CD4-positive, alpha-beta T cell treated with Interleukin-1 beta for 1 hour (primary cell): ENCODE data around the gene FIBCD1.
"Not testable (repeated sequence)": the region's sequence is repeated elsewhere in the genome, so short reads cannot be mapped to it uniquely, and the experiment has no call there.

ENCODE experiments used
- DNase-seq, 2 donors: peaks; one replicate each; pipeline ENCODE4 v3.0.0-alpha.2; 2020 to 2022

FIBCD1 gene

DNA sequence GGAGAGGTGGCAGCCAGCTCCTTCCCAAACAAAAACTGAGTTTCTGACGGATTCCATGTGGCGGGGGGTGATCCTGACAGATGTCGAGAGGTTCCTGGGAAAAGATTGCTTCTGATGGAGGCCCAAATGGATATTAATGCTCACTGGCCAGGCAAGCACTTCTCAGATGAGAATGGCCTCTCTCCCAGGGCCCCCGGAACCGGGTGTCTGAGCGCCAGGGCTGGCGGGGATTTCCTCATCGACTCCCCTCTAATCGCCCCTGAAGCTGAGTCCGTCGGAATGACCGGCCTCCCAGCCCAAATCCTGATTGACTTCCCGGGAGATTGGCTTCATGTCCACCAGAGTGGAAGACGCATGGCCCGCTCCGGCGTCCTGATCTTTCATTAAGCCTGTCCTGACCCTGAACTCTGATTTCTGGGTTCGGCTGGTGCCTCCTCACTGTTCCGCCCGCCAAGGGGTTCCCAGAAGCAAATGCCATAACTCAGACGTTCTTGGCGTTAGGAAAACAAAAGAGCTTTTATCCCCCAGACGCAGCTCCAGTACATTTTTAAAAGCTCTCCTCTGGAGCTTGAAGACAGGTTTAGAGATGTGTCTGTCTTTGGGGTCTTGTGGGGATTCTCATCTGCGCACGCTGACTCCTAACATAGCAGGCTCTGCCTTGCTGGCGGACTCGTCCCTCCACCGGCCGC lies 17.6 kb downstream of the FIBCD1 start:
- no peak for DNase-seq

GRCh38 chr9:130920762-130921299 lies 18.2 kb downstream of the FIBCD1 start:
- DNase-seq: no peak

GRCh38 chr9:130920233-130920632 lies 18.8 kb downstream of the FIBCD1 start:
- no peak for DNase-seq

DNA sequence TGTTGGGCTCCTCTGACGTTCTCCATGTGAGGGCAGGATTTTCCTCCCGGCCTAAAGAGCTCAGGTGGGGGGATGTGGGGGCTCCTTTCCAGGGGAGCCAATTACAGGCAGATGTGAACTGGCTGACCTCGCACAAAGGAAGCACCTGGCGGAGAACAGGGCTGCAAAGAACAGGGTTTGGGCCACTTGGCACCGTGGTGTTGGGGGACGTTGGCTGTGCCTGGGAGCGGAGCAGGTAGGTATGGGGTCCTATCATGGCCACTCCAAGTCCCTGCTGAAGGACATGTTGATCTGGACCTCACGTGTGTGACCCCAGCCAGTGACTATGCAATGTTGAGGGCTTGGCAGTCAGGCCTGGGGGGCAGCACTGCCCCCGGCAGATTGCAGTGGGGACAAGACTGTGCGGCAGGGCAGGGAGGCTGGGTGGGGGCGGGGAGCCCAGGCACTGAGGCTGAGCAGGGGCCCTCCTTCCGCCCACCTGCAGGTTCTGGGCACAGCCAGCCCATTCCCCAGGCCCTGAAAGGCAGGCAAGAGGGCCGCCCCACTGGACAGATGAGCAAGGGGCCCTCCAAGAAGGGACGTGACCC lies 19.4 kb downstream of the FIBCD1 start:
- no peak for DNase-seq

DNA sequence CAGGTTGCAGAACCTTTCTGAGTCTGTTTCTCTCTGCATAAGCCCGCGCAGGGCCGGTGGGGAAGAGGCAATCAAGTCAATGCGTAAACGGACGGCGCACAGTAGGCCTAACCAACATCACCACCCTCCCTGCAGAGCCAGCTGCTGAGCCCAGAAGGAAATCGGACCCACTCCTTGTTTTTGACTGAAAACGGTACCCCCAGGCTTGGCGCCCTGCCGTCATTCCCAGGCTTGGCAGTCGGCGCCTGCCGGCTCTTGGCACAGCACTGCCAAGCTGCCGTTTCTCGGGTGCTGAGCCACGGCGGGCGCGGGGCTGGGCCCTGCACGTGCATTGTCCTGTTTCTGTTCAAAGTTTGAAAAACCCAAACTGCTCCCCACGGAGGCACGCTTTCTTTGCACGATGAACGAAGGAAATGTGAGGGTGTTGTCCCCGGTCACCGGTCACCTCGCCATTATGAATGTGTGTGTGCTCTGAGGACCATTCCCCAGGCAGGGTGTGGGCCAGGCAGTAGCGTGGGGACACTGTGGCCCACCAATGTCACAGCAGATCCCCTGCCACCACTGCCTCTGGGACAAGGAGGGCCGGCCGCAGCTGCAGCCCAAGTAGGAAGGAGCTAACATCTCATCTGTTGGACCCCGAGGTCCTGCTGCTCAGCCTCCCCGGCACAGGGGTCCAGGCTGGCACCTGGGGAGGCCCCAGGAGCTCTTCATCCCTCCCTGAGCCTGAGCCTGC lies 20.1 kb downstream of the FIBCD1 start:
- no peak for DNase-seq

DNA sequence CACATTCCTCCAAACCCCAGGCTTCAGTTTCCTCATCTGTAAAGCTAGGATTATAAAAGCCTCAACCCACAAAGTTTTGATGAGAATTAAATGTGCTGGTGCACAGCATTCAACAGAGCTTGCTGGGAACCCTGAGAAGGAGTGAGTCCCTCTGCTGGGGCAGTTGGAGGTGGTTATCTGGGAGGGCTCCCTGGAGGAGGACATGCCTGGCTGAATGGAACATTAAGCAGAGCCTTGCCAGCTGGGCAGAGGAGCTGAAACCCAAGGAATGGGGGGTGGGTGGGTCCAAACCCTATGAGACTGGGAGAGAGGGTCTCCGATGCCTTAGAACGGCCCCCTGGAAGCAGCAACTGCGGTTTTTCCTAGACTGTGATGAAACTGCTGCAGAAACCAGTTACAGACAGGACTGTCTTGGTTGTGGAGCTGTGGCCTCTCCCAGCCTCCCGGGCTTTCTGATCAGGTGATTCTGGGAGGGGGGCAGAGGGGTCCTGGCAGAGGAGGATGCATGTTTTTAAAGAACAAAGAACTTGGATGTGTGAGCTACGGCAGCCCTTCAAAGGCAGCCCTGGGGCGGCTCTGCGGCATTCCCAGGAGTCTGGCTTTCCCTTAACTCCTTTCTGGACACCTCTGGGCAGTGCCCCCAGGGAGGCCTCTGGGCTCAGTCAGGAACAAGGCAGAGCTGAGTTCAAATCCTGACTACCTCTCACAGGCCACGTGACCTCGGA lies 20.8 kb downstream of the FIBCD1 start:
- DNase-seq: no peak

GRCh38 chr9:130917168-130917960 lies 21.7 kb downstream of the FIBCD1 start:
- DNase-seq: no peak

DNA sequence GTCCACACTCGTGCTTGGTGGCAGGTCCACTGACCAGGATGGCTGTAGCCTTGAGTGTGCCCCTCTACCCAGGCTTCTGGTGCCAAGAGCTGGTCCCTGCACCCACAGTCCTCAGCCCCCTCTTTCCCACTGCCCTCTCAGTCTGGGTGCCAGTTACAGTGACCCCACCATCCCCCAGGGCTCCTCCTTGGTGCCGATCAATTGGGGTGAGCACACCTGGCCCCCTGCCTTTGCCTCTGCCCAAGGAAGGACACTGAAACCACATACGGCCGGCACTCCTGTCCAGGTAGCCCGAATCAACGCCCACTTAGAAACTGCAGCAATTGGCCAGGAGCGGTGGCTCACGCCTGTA lies 24.0 kb downstream of the FIBCD1 start:
- no peak for DNase-seq

DNA sequence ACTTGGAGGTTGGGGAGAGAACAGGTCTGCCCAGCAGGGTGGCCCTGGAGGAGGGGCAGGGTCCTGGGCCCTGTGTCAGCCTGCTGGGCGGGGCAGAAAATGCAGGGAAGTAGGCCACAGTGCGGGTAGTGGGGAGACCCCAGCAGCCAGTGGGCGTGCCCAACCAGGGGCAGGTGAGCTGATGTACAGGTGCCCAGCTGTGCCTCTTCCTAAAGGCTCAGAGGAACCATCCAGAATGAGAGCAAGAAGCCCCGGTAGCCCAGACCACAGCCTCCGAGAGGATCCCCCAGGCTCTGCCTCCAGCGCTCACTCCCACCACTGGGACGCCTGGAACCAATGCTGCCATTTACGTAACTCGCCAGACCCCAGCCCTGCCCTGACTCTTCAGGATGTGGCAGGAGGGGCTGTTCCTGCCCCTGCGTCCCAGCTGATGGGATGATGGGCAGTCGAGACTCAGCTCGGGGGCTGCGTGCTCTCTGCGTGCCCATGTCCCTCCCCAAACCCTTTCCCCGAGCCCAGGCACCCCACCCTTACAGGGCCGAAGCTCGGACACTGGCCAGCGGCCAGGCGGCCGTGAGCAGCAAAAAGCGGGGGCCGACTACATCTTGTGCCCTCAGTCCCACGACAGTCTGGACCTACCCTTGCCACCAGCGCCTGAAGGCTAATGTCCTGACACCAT lies 24.5 kb downstream of the FIBCD1 start:
- DNase-seq: no peak

DNA sequence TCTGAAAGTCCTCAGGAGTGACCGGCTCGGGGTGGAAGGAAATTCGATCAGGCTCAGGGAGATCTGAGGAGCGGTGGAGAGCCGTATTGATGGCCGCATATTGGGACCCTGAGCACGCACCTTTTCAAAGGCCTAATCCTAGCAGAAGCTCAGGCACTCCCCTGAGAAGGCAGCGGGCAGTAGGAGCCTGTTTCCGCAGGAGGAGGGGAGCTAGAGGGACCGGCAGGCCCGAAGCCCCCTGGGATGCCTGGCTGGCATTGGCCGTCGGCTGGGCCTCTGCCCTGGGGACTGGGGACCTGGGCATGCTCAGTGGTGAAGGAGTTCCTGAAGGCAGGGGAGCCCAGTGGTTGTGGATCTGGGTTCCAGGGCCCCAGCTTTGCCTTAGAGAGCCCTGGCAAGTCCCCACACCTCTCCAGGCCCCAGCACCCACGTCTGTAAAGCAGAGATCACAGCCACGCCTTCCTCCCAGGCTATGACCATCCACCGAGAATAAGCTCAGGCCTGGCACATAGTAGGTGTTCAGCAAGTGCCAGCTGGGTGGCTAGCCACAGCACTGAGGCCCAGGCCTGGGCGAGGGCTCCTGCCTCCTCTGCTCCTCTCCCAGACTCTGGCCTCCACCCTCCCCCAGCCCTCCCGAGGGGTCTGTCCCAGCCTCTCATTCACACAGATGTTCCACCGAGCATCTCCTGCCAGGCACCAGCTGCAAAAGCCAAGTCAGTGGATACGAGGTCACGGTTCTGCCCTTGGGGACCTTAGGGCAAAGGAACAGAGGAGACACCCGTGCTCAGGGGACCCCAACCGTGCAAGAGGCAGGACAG lies 25.2 kb downstream of the FIBCD1 start:
- no peak for DNase-seq

DNA sequence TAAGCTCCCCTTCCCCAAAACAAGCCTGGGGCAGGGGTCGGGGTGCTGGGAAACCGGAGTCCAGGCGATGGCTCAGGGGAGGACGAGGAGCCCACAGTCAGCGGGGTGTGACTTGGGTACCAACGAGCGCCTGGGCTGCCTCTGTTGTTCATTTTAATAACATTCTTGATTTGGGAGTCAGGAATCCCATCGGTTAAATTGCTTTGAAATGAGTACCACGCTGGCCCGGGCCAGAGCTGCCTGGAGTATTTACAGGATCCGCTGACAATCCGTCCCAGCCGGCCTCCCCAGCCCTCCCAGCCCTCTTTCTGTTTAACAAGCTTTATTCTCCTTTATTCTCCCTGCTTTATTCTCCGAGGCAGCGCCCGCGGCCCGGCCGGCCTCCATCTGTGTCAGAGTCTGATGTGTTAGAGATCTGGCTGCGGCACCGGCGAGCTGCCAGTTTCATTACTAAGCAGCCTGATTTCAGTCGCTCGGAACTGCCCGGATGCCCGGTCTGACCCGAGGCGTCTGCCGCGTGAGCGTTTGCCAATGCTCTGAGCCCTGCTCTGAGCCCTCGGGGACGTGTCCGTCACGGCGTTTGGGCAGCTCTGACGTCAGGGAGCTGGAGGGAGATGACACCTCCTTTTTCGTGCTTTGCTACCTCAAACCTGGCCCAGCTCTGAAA lies 26.0 kb downstream of the FIBCD1 start:
- no peak for DNase-seq

- DNase-seq: no peak
Measured at GRCh38 chr9:130911254-130912049, 27.6 kb downstream of the FIBCD1 start.

DNA sequence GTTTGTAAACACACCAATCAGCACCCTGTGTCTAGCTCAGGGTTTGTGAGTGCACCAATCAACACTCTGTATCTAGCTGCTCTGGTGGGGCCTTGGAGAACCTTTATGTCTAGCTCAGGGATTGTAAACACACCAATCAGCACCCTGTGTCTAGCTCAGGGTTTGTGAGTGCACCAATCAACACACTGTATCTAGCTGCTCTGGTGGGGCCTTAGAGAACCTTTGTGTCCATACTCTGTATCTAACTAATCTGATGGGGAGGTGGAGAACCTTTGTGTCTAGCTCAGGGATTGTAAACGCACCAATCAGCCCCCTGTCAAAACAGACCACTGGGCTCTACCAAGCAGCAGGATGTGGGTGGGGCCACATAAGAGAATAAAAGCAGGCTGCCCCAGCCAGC lies 28.4 kb downstream of the FIBCD1 start:
- DNase-seq: not testable (repeated sequence)

DNA sequence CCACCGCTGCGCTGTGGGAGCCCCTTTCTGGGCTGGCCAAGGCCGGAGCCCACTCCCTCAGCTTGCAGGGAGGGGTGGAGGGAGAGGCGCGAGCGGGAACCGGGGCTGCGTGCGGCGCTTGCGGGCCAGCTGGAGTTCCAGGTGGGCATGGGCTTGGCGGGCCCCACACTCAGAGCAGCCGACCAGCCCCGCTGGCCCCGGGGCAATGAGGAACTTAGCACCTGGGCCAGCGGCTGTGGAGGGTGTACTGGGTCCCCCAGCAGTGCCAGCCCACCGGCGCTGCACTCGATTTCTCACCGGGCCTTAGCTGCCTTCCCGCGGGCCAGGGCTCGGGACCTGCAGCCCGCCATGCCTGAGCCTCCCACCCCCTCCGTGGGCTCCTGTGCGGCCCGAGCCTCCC lies 29.0 kb downstream of the FIBCD1 start:
- DNase-seq: not testable (repeated sequence)

GRCh38 chr9:130908878-130909355 lies 30.1 kb downstream of the FIBCD1 start:
- no peak for DNase-seq

DNA sequence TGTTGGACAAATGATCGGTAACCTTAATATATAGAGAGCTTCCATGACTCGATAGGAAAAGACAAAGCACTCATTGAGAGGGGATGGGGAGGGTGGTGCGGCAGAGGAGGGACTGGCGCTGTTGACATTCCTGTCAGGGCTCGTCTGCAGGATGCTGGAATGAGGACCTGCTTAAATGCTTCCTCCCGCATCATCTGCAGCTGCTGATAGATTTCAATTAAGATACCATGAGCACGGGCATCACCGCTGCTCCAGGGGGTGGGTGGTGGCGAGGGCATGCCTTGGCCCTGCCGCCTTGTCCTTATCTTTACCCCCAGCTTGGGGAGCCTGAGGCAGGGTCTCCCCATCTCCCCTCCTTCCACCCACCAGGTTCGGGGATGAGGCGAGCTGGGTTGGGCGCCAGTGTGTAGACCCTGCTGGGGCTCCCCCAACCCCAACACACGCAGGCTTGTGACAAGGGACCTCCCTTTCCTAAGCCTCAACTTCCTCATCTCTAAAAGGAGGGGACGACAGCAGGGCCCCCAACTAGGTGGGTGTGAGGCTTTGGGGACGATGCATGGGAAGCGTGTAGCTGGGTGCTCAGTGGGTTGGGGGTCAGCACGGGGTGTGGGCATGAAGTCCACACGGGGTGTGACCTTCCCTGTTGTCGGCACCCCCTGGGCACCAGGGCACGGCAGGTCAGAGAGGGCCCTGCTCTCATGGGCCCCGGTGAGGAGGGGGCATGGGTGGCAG lies 30.7 kb downstream of the FIBCD1 start:
- no peak for DNase-seq

GRCh38 chr9:130906735-130907416 lies 32.2 kb downstream of the FIBCD1 start:
- no peak for DNase-seq
